K562 (cell line): ENCODE results near the gene RNF166. TPM values are rescaled to one million over a fixed set of nuclear protein-coding genes. Genes with fewer than 3 reads are reported as not detected.

Source experiments
- CHD4 ChIP-seq: fragments of 200-600 bp; sonication (generic); IDR thresholded peaks from 3 replicates; pipeline ENCODE4 v1.6.1; 2012; ENCODE audit warnings: low read depth, mild to moderate bottlenecking, mixed read lengths, low read length, inconsistent platforms; ENCODE audit not compliant: insufficient read depth, insufficient replicate concordance, poor library complexity, severe bottlenecking
- ELF4 ChIP-seq: fragments of 450-650 bp; formaldehyde crosslinking; IDR thresholded peaks from 2 replicates; pipeline ENCODE4 v1.4.0; 2022; ENCODE audit warnings: missing genetic modification characterization
- PCBP2 ChIP-seq: fragments of 200-400 bp; formaldehyde crosslinking; IDR thresholded peaks from 2 replicates; pipeline ENCODE4 v1.6.1; 2018; ENCODE audit warnings: low read length, low read depth, mild to moderate bottlenecking, moderate library complexity; ENCODE audit not compliant: poor library complexity, severe bottlenecking
- RBM25 ChIP-seq: fragments of 200-400 bp; formaldehyde crosslinking; IDR thresholded peaks from 2 replicates; pipeline ENCODE4 v1.6.1; 2018; ENCODE audit warnings: low read length, low read depth, moderate library complexity; ENCODE audit not compliant: severe bottlenecking
- TCF7L2 ChIP-seq: fragments of 150-350 bp; IDR thresholded peaks from 2 replicates; pipeline ENCODE4 v1.6.1; 2016; ENCODE audit warnings: low read depth, mild to moderate bottlenecking, low read length, moderate library complexity
- ZNF133 ChIP-seq: fragments of 250-450 bp; sonication (Bioruptor Pico); IDR thresholded peaks from 2 replicates; pipeline ENCODE4 v1.4.0; 2020; ENCODE audit warnings: mild to moderate bottlenecking
- ZNF717 ChIP-seq: fragments of 250-450 bp; sonication (Bioruptor Pico); IDR thresholded peaks from 2 replicates; pipeline ENCODE4 v1.5.0; 2021
- polyA plus RNA-seq, 8 experiments: library from polyadenylated mRNA; depleted of rRNA in 4 of 8; stranded (reverse) in 5 of 8; unstranded in 3 of 8; fragments of >200 nt; fragmentation: Nextera tagmentation in 2 of 8; fragmentation: Illumina TruSeq in 1 of 8; extraction: Ambion mirVana in 2 of 8; extraction: Trizol in 1 of 8; gene quantifications; 2 replicates each; pipeline versions ENCODE4 v1.2.1 to v1.2.3, GENCODE V29; 2011 to 2014; ENCODE audit warnings: inconsistent platforms in 1 of 8, missing spikeins in 1 of 8
- total RNA-seq, 7 experiments: library from RNA; depleted of rRNA in 6 of 7; stranded (reverse); fragments of >200 nt in 6 of 7; fragmentation: Illumina TruSeq in 2 of 7; extraction: Trizol in 2 of 7; gene quantifications; 2 replicates each; pipeline versions ENCODE4 v1.2.1 to v1.2.3, GENCODE V29; 2011 to 2021; ENCODE audit warnings: low replicate concordance in 1 of 7
- TF ChIP-seq, protein P1 (sequence below): sonication (generic); formaldehyde crosslinking; IDR thresholded peaks from 2 replicates; pipeline ENCODE4 v1.8.1; 2023; ENCODE audit warnings: mild to moderate bottlenecking, missing genetic modification reagents
- TF ChIP-seq, protein P2 (sequence below): fragments of 450-650 bp; IDR thresholded peaks from 2 replicates; pipeline ENCODE4 v1.6.1; 2017; ENCODE audit warnings: antibody characterized with exemption, mild to moderate bottlenecking
- TF ChIP-seq, protein P3 (sequence below): fragments of 250-450 bp; sonication (Bioruptor Pico); IDR thresholded peaks from 2 replicates; pipeline ENCODE4 v1.4.0; 2020
- TF ChIP-seq, protein P4 (sequence below): fragments of 450-650 bp; IDR thresholded peaks from 2 replicates; pipeline ENCODE4 v1.6.1; 2017; ENCODE audit warnings: mild to moderate bottlenecking, moderate library complexity

Gene RNF166
- total and polyA plus RNA-seq, 9 of the 15 experiments (the other 6 are each of a cell fraction or from before 2014, with no cell fraction given): 0.56 to 60.3 (median 19.5) TPM

DNA sequence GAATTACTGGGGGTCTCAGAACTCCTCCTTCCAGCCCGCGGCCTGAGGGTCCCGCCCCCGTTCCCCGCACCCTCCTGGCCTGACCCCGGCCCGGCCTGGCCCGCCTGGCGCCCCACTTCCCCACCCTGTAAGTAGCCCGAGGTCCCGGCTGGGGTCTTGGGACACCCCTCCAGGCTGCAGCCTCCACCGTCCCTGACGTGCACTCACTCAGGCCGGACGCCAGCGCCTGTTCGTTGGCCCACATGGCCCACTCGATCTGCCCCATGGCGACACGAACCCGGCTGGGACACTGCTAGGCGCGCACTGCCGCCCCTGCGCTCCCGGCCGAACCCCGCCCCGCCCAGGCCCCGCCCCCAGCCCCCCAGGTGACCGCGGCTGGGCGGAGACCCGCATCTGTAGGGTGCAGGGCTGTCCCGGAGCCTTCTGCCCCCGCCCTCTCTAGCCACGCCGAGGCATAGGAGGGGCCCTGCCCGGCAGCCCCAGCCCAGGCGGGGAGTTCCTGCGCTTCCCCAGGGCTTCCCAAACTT is 55.4 kb downstream of the RNF166 start, which contains the start of gene CYBA (continued):
- TF ChIP-seq, protein P1, sequence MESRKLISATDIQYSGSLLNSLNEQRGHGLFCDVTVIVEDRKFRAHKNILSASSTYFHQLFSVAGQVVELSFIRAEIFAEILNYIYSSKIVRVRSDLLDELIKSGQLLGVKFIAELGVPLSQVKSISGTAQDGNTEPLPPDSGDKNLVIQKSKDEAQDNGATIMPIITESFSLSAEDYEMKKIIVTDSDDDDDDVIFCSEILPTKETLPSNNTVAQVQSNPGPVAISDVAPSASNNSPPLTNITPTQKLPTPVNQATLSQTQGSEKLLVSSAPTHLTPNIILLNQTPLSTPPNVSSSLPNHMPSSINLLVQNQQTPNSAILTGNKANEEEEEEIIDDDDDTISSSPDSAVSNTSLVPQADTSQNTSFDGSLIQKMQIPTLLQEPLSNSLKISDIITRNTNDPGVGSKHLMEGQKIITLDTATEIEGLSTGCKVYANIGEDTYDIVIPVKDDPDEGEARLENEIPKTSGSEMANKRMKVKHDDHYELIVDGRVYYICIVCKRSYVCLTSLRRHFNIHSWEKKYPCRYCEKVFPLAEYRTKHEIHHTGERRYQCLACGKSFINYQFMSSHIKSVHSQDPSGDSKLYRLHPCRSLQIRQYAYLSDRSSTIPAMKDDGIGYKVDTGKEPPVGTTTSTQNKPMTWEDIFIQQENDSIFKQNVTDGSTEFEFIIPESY: no peak
- TF ChIP-seq ELF4 (no peak), CHD4 (no peak), PCBP2 (no peak), RBM25 (no peak), TCF7L2 (no peak), ZNF717 (no peak), ZNF133 (CRISPR knock-in tag) (no peak)
- TF ChIP-seq, protein P2, sequence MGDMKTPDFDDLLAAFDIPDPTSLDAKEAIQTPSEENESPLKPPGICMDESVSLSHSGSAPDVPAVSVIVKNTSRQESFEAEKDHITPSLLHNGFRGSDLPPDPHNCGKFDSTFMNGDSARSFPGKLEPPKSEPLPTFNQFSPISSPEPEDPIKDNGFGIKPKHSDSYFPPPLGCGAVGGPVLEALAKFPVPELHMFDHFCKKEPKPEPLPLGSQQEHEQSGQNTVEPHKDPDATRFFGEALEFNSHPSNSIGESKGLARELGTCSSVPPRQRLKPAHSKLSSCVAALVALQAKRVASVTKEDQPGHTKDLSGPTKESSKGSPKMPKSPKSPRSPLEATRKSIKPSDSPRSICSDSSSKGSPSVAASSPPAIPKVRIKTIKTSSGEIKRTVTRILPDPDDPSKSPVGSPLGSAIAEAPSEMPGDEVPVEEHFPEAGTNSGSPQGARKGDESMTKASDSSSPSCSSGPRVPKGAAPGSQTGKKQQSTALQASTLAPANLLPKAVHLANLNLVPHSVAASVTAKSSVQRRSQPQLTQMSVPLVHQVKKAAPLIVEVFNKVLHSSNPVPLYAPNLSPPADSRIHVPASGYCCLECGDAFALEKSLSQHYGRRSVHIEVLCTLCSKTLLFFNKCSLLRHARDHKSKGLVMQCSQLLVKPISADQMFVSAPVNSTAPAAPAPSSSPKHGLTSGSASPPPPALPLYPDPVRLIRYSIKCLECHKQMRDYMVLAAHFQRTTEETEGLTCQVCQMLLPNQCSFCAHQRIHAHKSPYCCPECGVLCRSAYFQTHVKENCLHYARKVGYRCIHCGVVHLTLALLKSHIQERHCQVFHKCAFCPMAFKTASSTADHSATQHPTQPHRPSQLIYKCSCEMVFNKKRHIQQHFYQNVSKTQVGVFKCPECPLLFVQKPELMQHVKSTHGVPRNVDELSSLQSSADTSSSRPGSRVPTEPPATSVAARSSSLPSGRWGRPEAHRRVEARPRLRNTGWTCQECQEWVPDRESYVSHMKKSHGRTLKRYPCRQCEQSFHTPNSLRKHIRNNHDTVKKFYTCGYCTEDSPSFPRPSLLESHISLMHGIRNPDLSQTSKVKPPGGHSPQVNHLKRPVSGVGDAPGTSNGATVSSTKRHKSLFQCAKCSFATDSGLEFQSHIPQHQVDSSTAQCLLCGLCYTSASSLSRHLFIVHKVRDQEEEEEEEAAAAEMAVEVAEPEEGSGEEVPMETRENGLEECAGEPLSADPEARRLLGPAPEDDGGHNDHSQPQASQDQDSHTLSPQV: no peak
- TF ChIP-seq, protein P3, sequence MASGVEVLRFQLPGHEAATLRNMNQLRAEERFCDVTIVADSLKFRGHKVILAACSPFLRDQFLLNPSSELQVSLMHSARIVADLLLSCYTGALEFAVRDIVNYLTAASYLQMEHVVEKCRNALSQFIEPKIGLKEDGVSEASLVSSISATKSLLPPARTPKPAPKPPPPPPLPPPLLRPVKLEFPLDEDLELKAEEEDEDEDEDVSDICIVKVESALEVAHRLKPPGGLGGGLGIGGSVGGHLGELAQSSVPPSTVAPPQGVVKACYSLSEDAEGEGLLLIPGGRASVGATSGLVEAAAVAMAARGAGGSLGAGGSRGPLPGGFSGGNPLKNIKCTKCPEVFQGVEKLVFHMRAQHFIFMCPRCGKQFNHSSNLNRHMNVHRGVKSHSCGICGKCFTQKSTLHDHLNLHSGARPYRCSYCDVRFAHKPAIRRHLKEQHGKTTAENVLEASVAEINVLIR: no peak
- TF ChIP-seq, protein P4, sequence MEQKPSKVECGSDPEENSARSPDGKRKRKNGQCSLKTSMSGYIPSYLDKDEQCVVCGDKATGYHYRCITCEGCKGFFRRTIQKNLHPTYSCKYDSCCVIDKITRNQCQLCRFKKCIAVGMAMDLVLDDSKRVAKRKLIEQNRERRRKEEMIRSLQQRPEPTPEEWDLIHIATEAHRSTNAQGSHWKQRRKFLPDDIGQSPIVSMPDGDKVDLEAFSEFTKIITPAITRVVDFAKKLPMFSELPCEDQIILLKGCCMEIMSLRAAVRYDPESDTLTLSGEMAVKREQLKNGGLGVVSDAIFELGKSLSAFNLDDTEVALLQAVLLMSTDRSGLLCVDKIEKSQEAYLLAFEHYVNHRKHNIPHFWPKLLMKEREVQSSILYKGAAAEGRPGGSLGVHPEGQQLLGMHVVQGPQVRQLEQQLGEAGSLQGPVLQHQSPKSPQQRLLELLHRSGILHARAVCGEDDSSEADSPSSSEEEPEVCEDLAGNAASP: no peak
